Liver (tissue), 9 donors: ENCODE results near the gene ARL5A. TPM values are rescaled to one million over a fixed set of nuclear protein-coding genes. Genes with fewer than 3 reads are reported as not detected.

Source experiments
- DNase-seq: peaks from one replicate; pipeline ENCODE4 v3.0.0-alpha.2; 2017; ENCODE audit warnings: low spot score
- H3K27ac ChIP-seq, 2 donors: one replicate each; pipeline ENCODE4 v1.7.0; 2013; ENCODE audit warnings: inconsistent platforms in 2 of 2, low read length in 2 of 2, control low read depth in 1 of 2, low read depth in 1 of 2, mild to moderate bottlenecking in 1 of 2
- H3K27me3 ChIP-seq, 4 donors: one replicate each; pipeline versions ENCODE4 v1.6.1 to v1.7.0; 2013; ENCODE audit warnings: low read length in 3 of 4, inconsistent platforms in 1 of 4, mild to moderate bottlenecking in 1 of 4, moderate library complexity in 1 of 4; ENCODE audit not compliant: control insufficient read depth in 4 of 4, insufficient read depth in 4 of 4
- H3K36me3 ChIP-seq, 4 donors: one replicate each; pipeline versions ENCODE4 v1.6.1 to v1.7.0; 2013; ENCODE audit warnings: low read length in 3 of 4, mild to moderate bottlenecking in 3 of 4, low read depth in 1 of 4, moderate library complexity in 1 of 4; ENCODE audit not compliant: control insufficient read depth in 4 of 4, insufficient read depth in 3 of 4
- H3K4me1 ChIP-seq, 4 donors: one replicate each; pipeline versions ENCODE4 v1.6.1 to v1.7.0; 2013; ENCODE audit warnings: low read length in 3 of 4, mild to moderate bottlenecking in 3 of 4, moderate library complexity in 1 of 4; ENCODE audit not compliant: control insufficient read depth in 4 of 4, insufficient read depth in 4 of 4
- H3K4me3 ChIP-seq, 3 donors: one replicate each; pipeline versions ENCODE4 v1.6.1 to v1.7.0; 2013; ENCODE audit warnings: low read length in 3 of 3, control low read depth in 1 of 3, low read depth in 1 of 3, mild to moderate bottlenecking in 1 of 3
- H3K9ac ChIP-seq, 2 donors: one replicate each; pipeline ENCODE4 v1.7.0; 2013; ENCODE audit warnings: low read length in 2 of 2, mild to moderate bottlenecking in 2 of 2, moderate library complexity in 2 of 2, control low read depth in 1 of 2, low read depth in 1 of 2
- H3K9me3 ChIP-seq, 4 donors: one replicate each; pipeline versions ENCODE4 v1.6.1 to v1.7.0; 2013; ENCODE audit warnings: low read length in 3 of 4; ENCODE audit not compliant: control insufficient read depth in 4 of 4
- EGR1 ChIP-seq, 2 donors: IDR thresholded peaks; 2 replicates each; pipeline ENCODE4 v1.6.1; 2016 to 2018; ENCODE audit warnings: antibody characterized with exemption in 2 of 2, low read depth in 2 of 2
- FOXA1 ChIP-seq: IDR thresholded peaks from 2 replicates; pipeline ENCODE4 v1.6.1; 2016; ENCODE audit warnings: antibody characterized with exemption
- FOXA2 ChIP-seq: IDR thresholded peaks from 2 replicates; pipeline ENCODE4 v1.6.1; 2016; ENCODE audit warnings: antibody characterized with exemption
- GABPA ChIP-seq, 2 donors: IDR thresholded peaks in 1 of 2; conservative IDR thresholded peaks in 1 of 2; 2 replicates each; pipeline ENCODE4 v1.6.1; 2016; ENCODE audit warnings: antibody characterized with exemption in 2 of 2, mild to moderate bottlenecking in 1 of 2, moderate library complexity in 1 of 2
- HNF4A ChIP-seq, 2 donors: conservative IDR thresholded peaks; 2 replicates each; pipeline ENCODE4 v1.6.1; 2016; ENCODE audit warnings: antibody characterized with exemption in 2 of 2, mild to moderate bottlenecking in 2 of 2
- HNF4G ChIP-seq: IDR thresholded peaks from 2 replicates; pipeline ENCODE4 v1.6.1; 2016; ENCODE audit warnings: antibody characterized with exemption
- JUND ChIP-seq, 2 donors: IDR thresholded peaks; 2 replicates each; pipeline ENCODE4 v1.6.1; 2016; ENCODE audit warnings: antibody characterized with exemption in 2 of 2
- NR2F2 ChIP-seq: IDR thresholded peaks from 2 replicates; pipeline ENCODE4 v1.6.1; 2016; ENCODE audit warnings: antibody characterized with exemption
- RAD21 ChIP-seq, 2 donors: IDR thresholded peaks; 2 replicates each; pipeline ENCODE4 v1.6.1; 2016; ENCODE audit warnings: antibody characterized with exemption in 2 of 2, mild to moderate bottlenecking in 2 of 2
- RXRA ChIP-seq, 2 donors: IDR thresholded peaks; 2 replicates each; pipeline ENCODE4 v1.6.1; 2017 to 2018; ENCODE audit warnings: antibody characterized with exemption in 2 of 2, mild to moderate bottlenecking in 1 of 2
- SP1 ChIP-seq: IDR thresholded peaks from 2 replicates; pipeline ENCODE4 v1.6.1; 2018; ENCODE audit warnings: antibody characterized with exemption, mild to moderate bottlenecking
- TAF1 ChIP-seq: conservative IDR thresholded peaks from 2 replicates; pipeline ENCODE4 v1.6.1; 2016; ENCODE audit warnings: antibody characterized with exemption, mild to moderate bottlenecking
- YY1 ChIP-seq: IDR thresholded peaks from 2 replicates; pipeline ENCODE4 v1.6.1; 2016; ENCODE audit warnings: antibody characterized with exemption, mild to moderate bottlenecking
- WGBS: extraction: QIAGEN DNeasy Blood & Tissue Kit; methylation state at CpG from one replicate; pipeline ENCODE4 v1.1.7; 2013; 5-methylcytosine and 5-hydroxymethylcytosine counted together
- polyA plus RNA-seq, 2 donors: library from polyadenylated mRNA; stranded (reverse) in 1 of 2; unstranded in 1 of 2; fragments of 200-250 nt in 1 of 2; fragments of >200 nt in 1 of 2; fragmentation: Nextera tagmentation in 1 of 2; extraction: Ambion mirVana in 1 of 2; gene quantifications; one replicate each; pipeline versions ENCODE4 v1.2.1 to v1.2.3, GENCODE V29; 2013 to 2015
- total RNA-seq, 2 donors: library from RNA; depleted of rRNA; stranded (reverse); fragments of >200 nt; gene quantifications; one replicate each; pipeline ENCODE4 v1.2.3, GENCODE V29; 2014
- TF ChIP-seq, protein P1 (sequence below): fragments of 150-350 bp; IDR thresholded peaks from 2 replicates; pipeline ENCODE4 v1.5.1; 2017; ENCODE audit warnings: improper control_type of control experiment, low read depth, low read length; ENCODE audit not compliant: missing input control
- TF ChIP-seq, protein P2 (sequence below): IDR thresholded peaks from 2 replicates; pipeline ENCODE4 v1.6.1; 2016; ENCODE audit warnings: antibody characterized with exemption, mild to moderate bottlenecking
- TF ChIP-seq, protein P3 (sequence below): IDR thresholded peaks from 2 replicates; pipeline ENCODE4 v1.6.1; 2016; ENCODE audit warnings: antibody characterized with exemption
- TF ChIP-seq, protein P4 (sequence below): IDR thresholded peaks from 2 replicates; pipeline ENCODE4 v1.6.1; 2016; ENCODE audit warnings: antibody characterized with exemption
- TF ChIP-seq, protein P5 (sequence below): IDR thresholded peaks from 2 replicates; pipeline ENCODE4 v1.6.1; 2016; ENCODE audit warnings: antibody characterized with exemption
- donor health status: healthy.
- donor health status: healthy.
- donor health status: healthy.
- donor health status: healthy.
- donor health status: healthy.

Gene ARL5A
- total and polyA plus RNA-seq, 4 donors, result 9.0 to 41.6 (median 18.0) TPM

DNA sequence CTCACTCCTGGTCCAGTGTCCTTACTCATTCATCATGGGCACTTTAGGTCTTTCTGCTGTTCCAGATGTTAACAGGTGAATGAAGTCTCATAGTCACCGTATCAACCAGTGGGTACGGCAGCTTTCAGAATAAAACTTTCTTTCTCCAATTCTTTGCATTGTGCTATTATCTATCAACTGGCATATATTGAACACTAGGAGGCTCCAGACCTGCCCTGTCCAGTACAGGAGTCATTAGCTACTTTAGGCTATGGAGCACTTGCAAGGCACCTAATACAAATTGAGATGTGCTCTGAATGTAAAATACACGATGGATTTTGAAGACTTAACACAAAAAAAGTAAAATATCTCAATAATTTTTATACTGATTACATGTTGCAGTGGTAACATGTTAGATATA, 50.7 kb downstream of the ARL5A start:
- H3K36me3 ChIP-seq, result peaks cover 0 to 10% (median 6%) of the 10 kb centered on the region in 4 donors
- H3K27ac ChIP-seq, result no peak overlapping the region
- DNase-seq, result no peak
- WGBS, result 98% methylated on average over 3 of the region's 3 CpGs
- no peak overlapping the region for H3K4me3 ChIP-seq
- H3K4me1 ChIP-seq, result no peaks in the 10 kb centered on the region
- peaks cover 0 to 2% (median 0%) of the 10 kb centered on the region in 4 donors for H3K9me3 ChIP-seq
- H3K27me3 ChIP-seq, result no peaks in the 10 kb centered on the region
- H3K9ac ChIP-seq, result no peak overlapping the region
- TF ChIP-seq, protein P1, sequence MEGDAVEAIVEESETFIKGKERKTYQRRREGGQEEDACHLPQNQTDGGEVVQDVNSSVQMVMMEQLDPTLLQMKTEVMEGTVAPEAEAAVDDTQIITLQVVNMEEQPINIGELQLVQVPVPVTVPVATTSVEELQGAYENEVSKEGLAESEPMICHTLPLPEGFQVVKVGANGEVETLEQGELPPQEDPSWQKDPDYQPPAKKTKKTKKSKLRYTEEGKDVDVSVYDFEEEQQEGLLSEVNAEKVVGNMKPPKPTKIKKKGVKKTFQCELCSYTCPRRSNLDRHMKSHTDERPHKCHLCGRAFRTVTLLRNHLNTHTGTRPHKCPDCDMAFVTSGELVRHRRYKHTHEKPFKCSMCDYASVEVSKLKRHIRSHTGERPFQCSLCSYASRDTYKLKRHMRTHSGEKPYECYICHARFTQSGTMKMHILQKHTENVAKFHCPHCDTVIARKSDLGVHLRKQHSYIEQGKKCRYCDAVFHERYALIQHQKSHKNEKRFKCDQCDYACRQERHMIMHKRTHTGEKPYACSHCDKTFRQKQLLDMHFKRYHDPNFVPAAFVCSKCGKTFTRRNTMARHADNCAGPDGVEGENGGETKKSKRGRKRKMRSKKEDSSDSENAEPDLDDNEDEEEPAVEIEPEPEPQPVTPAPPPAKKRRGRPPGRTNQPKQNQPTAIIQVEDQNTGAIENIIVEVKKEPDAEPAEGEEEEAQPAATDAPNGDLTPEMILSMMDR, result no peak
- TF ChIP-seq RAD21 (IDR thresholded peaks at IDR 0.05) (no peak), TAF1 (no peak), YY1 (no peak), NR2F2 (no peak), SP1 (no peak), FOXA1 (no peak), RXRA (IDR thresholded peaks at IDR 0.05) (no peak), GABPA (IDR thresholded peaks at IDR 0.05 in 1 of 2, conservative IDR thresholded peaks at IDR 0.05 in 1 of 2) (no peak), HNF4G (no peak), HNF4A (conservative IDR thresholded peaks at IDR 0.05) (no peak), JUND (IDR thresholded peaks at IDR 0.05) (no peak), FOXA2 (no peak), EGR1 (IDR thresholded peaks at IDR 0.05; ENCODE audit: low read depth in 2 of 2) (no peak)
- TF ChIP-seq, protein P2, sequence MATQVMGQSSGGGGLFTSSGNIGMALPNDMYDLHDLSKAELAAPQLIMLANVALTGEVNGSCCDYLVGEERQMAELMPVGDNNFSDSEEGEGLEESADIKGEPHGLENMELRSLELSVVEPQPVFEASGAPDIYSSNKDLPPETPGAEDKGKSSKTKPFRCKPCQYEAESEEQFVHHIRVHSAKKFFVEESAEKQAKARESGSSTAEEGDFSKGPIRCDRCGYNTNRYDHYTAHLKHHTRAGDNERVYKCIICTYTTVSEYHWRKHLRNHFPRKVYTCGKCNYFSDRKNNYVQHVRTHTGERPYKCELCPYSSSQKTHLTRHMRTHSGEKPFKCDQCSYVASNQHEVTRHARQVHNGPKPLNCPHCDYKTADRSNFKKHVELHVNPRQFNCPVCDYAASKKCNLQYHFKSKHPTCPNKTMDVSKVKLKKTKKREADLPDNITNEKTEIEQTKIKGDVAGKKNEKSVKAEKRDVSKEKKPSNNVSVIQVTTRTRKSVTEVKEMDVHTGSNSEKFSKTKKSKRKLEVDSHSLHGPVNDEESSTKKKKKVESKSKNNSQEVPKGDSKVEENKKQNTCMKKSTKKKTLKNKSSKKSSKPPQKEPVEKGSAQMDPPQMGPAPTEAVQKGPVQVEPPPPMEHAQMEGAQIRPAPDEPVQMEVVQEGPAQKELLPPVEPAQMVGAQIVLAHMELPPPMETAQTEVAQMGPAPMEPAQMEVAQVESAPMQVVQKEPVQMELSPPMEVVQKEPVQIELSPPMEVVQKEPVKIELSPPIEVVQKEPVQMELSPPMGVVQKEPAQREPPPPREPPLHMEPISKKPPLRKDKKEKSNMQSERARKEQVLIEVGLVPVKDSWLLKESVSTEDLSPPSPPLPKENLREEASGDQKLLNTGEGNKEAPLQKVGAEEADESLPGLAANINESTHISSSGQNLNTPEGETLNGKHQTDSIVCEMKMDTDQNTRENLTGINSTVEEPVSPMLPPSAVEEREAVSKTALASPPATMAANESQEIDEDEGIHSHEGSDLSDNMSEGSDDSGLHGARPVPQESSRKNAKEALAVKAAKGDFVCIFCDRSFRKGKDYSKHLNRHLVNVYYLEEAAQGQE, result no peak
- TF ChIP-seq, protein P3, sequence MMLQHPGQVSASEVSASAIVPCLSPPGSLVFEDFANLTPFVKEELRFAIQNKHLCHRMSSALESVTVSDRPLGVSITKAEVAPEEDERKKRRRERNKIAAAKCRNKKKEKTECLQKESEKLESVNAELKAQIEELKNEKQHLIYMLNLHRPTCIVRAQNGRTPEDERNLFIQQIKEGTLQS, result no peak
- TF ChIP-seq, protein P4, sequence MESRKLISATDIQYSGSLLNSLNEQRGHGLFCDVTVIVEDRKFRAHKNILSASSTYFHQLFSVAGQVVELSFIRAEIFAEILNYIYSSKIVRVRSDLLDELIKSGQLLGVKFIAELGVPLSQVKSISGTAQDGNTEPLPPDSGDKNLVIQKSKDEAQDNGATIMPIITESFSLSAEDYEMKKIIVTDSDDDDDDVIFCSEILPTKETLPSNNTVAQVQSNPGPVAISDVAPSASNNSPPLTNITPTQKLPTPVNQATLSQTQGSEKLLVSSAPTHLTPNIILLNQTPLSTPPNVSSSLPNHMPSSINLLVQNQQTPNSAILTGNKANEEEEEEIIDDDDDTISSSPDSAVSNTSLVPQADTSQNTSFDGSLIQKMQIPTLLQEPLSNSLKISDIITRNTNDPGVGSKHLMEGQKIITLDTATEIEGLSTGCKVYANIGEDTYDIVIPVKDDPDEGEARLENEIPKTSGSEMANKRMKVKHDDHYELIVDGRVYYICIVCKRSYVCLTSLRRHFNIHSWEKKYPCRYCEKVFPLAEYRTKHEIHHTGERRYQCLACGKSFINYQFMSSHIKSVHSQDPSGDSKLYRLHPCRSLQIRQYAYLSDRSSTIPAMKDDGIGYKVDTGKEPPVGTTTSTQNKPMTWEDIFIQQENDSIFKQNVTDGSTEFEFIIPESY, result no peak
- TF ChIP-seq, protein P5, sequence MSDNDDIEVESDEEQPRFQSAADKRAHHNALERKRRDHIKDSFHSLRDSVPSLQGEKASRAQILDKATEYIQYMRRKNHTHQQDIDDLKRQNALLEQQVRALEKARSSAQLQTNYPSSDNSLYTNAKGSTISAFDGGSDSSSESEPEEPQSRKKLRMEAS, result no peak
